Stimulated activated CD4-positive, alpha-beta T cell treated with anti-CD3 and anti-CD28 coated beads, Interleukin-15, amount 100 ng/mL, for 24 hours (primary cell): Measurements from ENCODE around the gene MRPS18A.
"Not testable (repeated sequence)": the region's sequence is repeated elsewhere in the genome, so short reads cannot be mapped to it uniquely, and the experiment has no call there.

Experiments used
- DNase-seq: peaks from one replicate; pipeline ENCODE4 v3.0.0-alpha.2; 2020

The MRPS18A gene

GRCh38 chr6:43669050-43669921 is 18.3 kb downstream of the MRPS18A start:
- no peak for DNase-seq

- DNase-seq: peak; percentile 66
These were observed 19.2 kb downstream of the MRPS18A start for GRCh38 chr6:43668151-43669028.

DNA sequence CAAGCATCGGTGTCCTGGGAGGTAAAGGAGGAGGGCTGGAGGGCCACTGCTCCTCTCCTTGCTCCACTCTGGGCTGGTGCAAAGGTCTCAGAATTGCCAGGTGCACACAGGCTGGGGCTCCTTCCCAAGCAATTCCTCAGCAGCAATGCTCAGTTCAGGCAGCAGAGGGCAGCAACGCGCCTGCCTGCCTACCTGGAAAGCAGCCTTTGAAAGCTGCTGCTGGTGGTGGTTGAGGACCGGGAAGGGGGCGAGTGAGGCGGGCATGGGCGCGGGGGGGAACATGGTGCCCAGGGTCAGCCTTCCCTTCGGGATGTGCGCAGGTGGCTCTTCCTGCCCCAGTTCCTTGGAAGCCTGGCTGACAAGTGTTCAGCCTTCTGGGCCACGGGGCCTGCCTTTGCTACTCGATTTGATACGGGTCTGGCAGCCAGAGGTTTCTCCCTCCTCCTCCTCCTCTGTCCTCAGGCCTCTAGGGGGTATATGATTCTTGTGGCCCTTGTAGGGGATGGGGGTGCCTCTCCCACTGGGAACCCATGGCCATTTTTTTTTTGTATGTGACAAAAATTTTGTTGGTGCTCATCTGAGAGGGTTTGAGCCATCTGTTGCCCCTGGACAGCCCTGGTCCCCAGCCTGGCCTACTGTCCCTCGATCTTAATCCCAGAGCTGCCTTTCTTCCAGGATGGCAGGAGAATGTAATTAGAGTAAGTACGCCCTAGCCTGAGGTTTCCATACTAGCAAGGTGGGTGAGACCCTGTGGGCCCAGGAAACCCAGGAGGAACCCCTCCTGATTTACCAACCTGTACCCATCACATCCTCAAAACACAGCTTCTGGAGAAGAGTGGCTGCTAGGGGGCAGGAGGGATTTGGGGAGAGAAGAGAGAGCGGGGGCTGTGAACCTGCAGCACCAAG is 20.1 kb downstream of the MRPS18A start:
- DNase-seq: peak; percentile 88

GRCh38 chr6:43666196-43666920 is 21.2 kb downstream of the MRPS18A start:
- DNase-seq: no peak

DNA sequence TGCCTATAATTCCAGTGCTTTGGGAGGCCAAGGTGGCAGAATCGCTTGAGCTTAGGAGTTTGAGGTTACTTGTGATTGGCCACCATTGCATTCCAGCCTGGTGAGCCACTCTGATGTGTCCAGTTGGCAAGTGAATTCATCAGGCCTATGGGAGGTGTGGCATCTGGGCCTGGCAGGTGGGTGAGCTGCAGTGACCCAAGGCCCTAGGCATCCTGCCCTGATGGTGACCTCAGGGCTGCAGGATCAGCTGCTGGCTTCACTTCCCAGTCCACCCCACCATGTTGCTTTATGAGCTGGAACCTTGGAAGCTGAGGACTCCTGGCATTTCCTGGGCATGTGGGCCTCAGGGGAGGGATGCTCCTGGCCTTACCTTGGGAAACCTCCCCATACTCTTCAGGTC is 22.2 kb downstream of the MRPS18A start:
- no peak for DNase-seq

GRCh38 chr6:43662948-43663347 is 24.6 kb downstream of the MRPS18A start:
- DNase-seq: not testable (repeated sequence)

DNA sequence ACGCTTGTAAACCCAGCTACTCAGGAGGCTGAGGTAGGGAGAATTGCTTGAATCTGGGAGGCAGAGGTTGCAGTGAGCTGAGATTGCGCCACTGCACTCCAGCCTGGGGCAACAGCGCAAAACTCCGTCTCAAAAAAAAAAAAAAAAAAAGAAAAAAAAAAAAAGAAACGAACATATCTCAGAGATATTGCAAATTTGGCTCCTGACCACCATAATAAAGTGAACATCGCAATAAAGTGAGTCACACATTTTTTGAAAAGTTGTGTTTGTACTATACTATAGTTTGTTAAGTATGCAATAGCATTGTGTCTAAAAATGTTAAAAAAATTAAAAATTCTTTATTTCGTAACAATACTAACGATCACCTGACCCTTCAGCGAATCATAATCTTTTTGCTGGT is 29.4 kb downstream of the MRPS18A start:
- DNase-seq: no peak

DNA sequence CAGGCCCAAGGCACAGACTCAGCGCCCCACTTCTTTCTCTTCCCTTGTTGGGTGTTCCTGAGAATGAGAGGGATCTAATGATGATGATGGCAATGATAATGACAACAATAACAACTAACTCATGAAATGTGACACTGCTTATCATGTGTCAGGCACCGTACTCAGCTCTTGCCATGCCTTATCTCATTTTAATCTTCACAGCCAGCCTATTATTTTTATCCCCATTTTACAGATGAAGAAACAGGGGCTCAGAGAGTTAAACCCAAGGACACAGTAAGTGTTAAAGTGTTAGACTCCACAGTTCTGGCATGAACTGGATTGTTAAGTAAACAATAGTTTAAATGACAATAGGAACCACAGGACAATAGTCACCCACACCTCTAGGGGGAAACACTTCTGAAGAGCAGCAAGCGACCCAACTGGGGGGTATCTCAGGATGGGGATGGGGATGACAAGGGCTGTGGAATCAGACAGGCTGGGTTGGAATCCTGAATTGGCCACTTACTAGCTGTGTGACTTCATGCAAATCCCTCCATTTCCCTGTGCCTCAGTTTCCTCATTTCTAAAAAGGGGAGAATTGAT is 30.3 kb downstream of the MRPS18A start:
- DNase-seq: no peak

DNA sequence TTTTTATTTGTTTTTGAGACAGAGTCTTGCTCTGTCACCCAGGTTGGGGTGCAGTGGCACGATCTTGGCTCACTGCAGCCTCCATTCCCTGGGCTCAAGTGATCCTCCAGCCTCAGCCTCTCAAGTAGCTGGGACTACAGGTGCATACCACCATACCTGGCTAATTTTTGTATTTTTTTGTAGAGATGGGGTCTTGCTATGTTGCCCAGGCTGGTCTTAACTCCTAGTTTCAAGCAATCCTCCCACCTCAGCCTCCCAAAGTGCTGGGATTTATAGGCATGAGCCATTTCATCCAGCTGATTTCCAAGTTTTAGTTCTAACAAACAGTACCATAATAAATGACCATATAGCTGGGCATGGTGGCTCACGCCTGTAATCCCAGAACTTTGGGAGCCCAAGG is 34.8 kb downstream of the MRPS18A start:
- DNase-seq: not testable (repeated sequence)

DNA sequence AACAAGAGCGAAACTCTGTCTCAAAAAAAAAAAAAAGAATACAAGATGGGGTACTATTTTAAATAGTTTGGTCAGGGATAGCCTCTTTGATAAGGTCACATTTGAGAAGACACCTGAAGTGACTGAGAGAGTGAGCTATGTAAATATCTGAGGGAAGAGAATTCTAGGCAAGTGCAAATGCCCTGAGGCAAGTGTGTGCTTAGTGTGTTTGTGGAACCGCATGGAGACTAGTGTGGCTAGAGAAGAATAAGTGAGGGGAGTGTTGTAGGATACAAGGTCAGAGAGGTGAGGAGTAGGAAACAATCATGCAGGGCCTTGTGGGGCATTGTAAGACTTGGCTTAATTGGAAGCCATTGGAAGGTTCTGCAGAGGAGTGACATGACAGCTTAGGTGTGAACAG is 39.3 kb downstream of the MRPS18A start:
- DNase-seq: no peak

- DNase-seq: no peak
These were observed 40.0 kb downstream of the MRPS18A start for GRCh38 chr6:43647613-43648012.

- no peak for DNase-seq
These were observed 42.0 kb downstream of the MRPS18A start for GRCh38 chr6:43645613-43645964.

GRCh38 chr6:43644940-43645612 is 42.5 kb downstream of the MRPS18A start, which contains the start of gene RSPH9:
Gene RSPH9 (plus strand): TSS chr6:43645036. CDS start chr6:43645099, 63 bp downstream.
- DNase-seq: peak; percentile 84

- DNase-seq: no peak
These were observed 47.4 kb downstream of the MRPS18A start for GRCh38 chr6:43639984-43640800.

GRCh38 chr6:43636308-43636659 is 51.3 kb downstream of the MRPS18A start:
- peak; percentile 17 for DNase-seq

DNA sequence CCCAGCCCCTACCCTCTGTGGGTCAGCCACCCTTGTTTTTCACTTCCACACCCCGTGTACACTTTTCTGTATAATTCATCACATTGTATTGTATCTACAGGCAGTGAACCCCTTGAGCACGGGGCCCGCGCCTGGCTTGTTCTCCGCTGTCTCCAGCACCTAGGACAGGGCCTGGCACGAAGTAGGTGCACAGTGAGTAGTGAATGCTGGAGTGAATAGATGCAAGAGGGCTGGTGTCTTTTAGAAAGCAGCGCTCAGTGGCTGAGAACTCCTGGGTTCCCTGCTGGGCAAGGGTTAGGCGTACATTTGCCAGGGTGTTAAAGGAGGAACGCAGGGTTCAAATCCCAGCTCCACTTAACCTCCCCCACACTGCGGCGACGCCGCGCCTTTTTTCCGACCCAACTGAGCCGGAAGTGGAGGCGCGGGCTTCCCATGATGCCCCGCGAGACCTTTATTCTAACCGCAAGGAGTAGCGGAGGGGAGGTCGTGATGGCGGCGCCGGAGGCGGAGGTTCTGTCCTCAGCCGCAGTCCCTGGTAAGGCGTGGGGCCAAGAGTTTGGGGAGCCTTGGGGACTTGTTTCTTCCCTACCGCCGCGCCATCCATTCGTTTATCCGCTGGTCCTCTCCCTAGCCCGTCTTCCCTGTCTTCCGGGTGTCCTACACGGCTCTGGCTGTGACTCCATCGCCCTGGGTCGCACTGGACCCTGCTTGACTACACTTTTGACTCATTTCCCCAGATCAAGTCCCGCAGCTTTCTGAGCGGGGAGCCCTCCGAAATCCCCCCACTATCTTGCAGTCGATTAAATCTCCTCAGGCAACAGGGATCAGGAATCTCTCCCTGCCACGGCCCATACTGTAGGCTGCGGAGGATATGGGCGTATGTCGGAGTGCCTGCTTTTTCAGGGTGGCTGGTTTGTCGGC is 51.9 kb downstream of the MRPS18A start, which contains the start of gene MAD2L1BP:
MAD2L1BP (plus strand) TSS at position 454 of the 921 bp plus-strand sequence; CDS start at position 490, 36 bp downstream.
- peak; percentile 92 for DNase-seq

DNA sequence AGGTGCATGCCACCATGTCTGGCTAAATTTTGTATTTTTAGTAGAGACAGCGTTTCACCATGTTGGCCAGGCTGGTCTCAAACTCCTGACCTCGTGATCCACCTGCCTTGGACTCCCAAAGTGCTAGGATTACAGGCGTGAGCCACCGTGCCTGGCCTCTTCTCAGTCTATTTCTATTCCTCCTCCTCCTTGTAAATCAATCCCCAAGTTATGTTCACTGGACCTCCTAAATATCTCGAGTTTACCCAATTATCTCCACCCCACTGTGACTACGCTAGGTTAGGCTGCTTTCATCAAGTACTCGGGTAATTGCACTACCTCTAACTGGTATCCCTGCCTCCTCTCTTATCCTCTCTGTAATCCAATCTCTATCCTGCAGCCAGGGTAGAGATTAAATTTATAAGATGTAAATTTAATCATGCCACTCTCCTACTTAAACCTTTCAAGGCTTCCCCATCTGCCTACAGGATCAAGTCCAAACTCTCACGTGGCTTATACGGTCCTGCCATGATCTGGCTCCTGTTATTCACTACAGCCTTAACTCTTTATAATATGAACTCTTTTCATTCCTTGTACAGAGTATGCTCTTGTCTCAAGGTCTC is 52.8 kb downstream of the MRPS18A start:
- no peak for DNase-seq

DNA sequence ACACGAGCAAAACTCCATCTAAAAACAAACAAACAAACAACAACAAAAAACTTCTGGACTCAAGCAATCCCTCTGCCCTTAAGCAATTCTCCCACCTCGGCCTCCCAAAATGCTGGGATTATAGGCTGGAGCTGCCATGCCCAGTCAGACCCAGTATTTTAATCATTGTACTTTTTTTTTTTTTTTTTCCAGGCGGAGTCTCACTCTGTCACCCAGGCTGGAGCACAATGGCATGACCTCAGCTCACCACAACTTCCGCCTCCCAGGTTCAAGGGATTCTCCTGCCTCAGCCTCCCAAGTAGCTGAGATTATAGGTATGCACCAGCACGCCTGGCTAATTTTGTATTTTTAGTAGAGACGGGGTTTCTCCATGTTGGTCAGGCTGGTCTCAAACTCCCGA is 54.6 kb downstream of the MRPS18A start:
- not testable (repeated sequence) for DNase-seq
